HepG2 (cell line): ENCODE data around the gene BPIFB4. TPM values are rescaled to one million over a fixed set of nuclear protein-coding genes. Genes with fewer than 3 reads are reported as not detected.

ENCODE experiments used
- ATAC-seq: fragments of 200-7000 bp; cut with Tn5 transposase; 3 replicates; pipeline ENCODE4 v1.9.1; 2020; ENCODE audit warnings: mild to moderate bottlenecking, moderate library complexity
- BruUV-seq: library from RNA; stranded (reverse); fragments of 400-500 nt; replicated peaks from 2 replicates; lab custom pipeline; 2021; lab: Mats Ljungman, UMichigan
- CTCF ChIA-PET: fragments of 300-600 bp; formaldehyde crosslinking; extraction: SDS; loops from one replicate; lab custom pipeline; 2021; ENCODE audit warnings: low total read pairs, inconsistent platforms, low intra/inter-chr PET ratio; lab: Yijun Ruan, JAX
- POLR2A ChIA-PET: fragments of 350-600 bp; sonication (Branson Sonifier 250); formaldehyde crosslinking; loops from one replicate; lab custom pipeline; 2020; ENCODE audit warnings: antibody characterized with exemption, inconsistent platforms; lab: Yijun Ruan, JAX
- DNase-seq: peaks from one replicate; pipeline ENCODE4 v3.0.0-alpha.2; 2015; ENCODE audit warnings: low spot score
- FAIRE-seq: peaks from 3 replicates; lab custom pipeline; 2011; peaks lifted over from hg19 to GRCh38; lab: Jason Lieb, UNC
- H2AFZ ChIP-seq: one replicate; pipeline ENCODE4 v1.6.1; 2011; ENCODE audit warnings: low read length, inconsistent platforms
- H3K27ac ChIP-seq: fragments of 300-600 bp; 3 replicates; pipeline ENCODE4 v1.8.0; 2011; ENCODE audit warnings: mixed run types, mild to moderate bottlenecking, mixed read lengths, low read length, inconsistent platforms; ENCODE audit not compliant: insufficient read depth; ENCODE audit errors: extremely low read length
- H3K27me3 ChIP-seq, 2 experiments: fragments of 200-600 bp in 1 of 2; 2 replicates in 1 of 2; 3 replicates in 1 of 2; pipeline versions ENCODE4 v1.6.0 to v1.8.0; 2011; ENCODE audit warnings: low read length in 2 of 2, mild to moderate bottlenecking in 2 of 2, moderate library complexity in 2 of 2, inconsistent platforms in 1 of 2; ENCODE audit not compliant: insufficient read depth in 2 of 2, control insufficient read depth in 1 of 2
- H3K36me3 ChIP-seq, 2 experiments: fragments of 200-600 bp in 1 of 2; replicated peaks in 1 of 2; 2 replicates in 1 of 2; 3 replicates in 1 of 2; pipeline versions ENCODE4 v1.5.1 to v1.8.0; 2011; ENCODE audit warnings: low read length in 2 of 2, inconsistent platforms in 1 of 2; ENCODE audit not compliant: insufficient read depth in 2 of 2, control insufficient read depth in 1 of 2
- H3K4me1 ChIP-seq: 2 replicates; pipeline ENCODE4 v1.5.1; 2012; ENCODE audit warnings: low read length, inconsistent platforms; ENCODE audit not compliant: insufficient read depth
- H3K4me2 ChIP-seq: 2 replicates; pipeline ENCODE4 v1.6.0; 2011; ENCODE audit warnings: low read depth, low read length, inconsistent platforms
- H3K4me3 ChIP-seq, 3 experiments: fragments of 200-600 bp in 1 of 3; sonication (generic), shearing (Covaris generic) in 1 of 3; replicated peaks in 1 of 3; 2 replicates each; pipeline ENCODE4 v1.5.1; 2011 to 2016; ENCODE audit warnings: low read length in 3 of 3, inconsistent platforms in 2 of 3, low read depth in 2 of 3, mild to moderate bottlenecking in 2 of 3, control low read depth in 1 of 3, mixed read lengths in 1 of 3; ENCODE audit not compliant: insufficient read depth in 1 of 3
- H3K79me2 ChIP-seq: one replicate; pipeline ENCODE4 v1.6.1; 2011; ENCODE audit warnings: low read length, inconsistent platforms; ENCODE audit not compliant: insufficient read depth
- H3K9ac ChIP-seq: 2 replicates; pipeline ENCODE4 v1.6.0; 2011; ENCODE audit warnings: mild to moderate bottlenecking, low read depth, low read length, inconsistent platforms; ENCODE audit not compliant: insufficient read depth
- H3K9me3 ChIP-seq: 2 replicates; pipeline ENCODE4 v1.5.1; 2012; ENCODE audit warnings: mild to moderate bottlenecking, low read length
- H4K20me1 ChIP-seq: 2 replicates; pipeline ENCODE4 v1.6.0; 2011; ENCODE audit warnings: inconsistent platforms, mild to moderate bottlenecking, low read length, moderate library complexity; ENCODE audit not compliant: insufficient read depth
- ATM ChIP-seq: fragments of 450-650 bp; IDR thresholded peaks from 2 replicates; pipeline ENCODE4 v1.7.1; 2017; ENCODE audit warnings: mild to moderate bottlenecking, borderline replicate concordance
- FOXA1 ChIP-seq, 2 experiments: fragments of 450-650 bp in 1 of 2; sonication (generic) in 1 of 2; formaldehyde crosslinking in 1 of 2; IDR thresholded peaks; 2 replicates each; pipeline versions ENCODE4 v1.4.0 to v1.6.1; 2016 to 2020; ENCODE audit warnings: missing genetic modification reagents in 1 of 2
- FOXK2 ChIP-seq: fragments of 450-650 bp; IDR thresholded peaks from 2 replicates; pipeline ENCODE4 v1.6.1; 2016
- FOXP1 ChIP-seq, 2 experiments: fragments of 450-650 bp in 1 of 2; IDR thresholded peaks; 2 replicates each; pipeline ENCODE4 v1.6.1; 2017 to 2018; ENCODE audit warnings: antibody characterized with exemption in 1 of 2
- IKZF1 ChIP-seq: fragments of 450-650 bp; IDR thresholded peaks from 2 replicates; pipeline ENCODE4 v1.7.1; 2016
- LCORL ChIP-seq, 2 experiments: fragments of 450-650 bp in 1 of 2; sonication (generic) in 1 of 2; formaldehyde crosslinking in 1 of 2; IDR thresholded peaks; 2 replicates each; pipeline versions ENCODE4 v1.5.0 to v1.6.1; 2017 to 2020; ENCODE audit warnings: antibody characterized with exemption in 1 of 2, missing genetic modification reagents in 1 of 2
- NBN ChIP-seq: fragments of 450-650 bp; conservative IDR thresholded peaks from 2 replicates; pipeline ENCODE4 v1.6.1; 2017
- NONO ChIP-seq, 2 experiments: fragments of 450-650 bp in 1 of 2; sonication (generic) in 1 of 2; formaldehyde crosslinking in 1 of 2; IDR thresholded peaks in 1 of 2; conservative IDR thresholded peaks in 1 of 2; 2 replicates each; pipeline versions ENCODE4 v1.6.1 to v1.8.0; 2017 to 2022; ENCODE audit warnings: mild to moderate bottlenecking in 1 of 2, missing genetic modification reagents in 1 of 2, moderate library complexity in 1 of 2
- PHB2 ChIP-seq: fragments of 450-650 bp; IDR thresholded peaks from 2 replicates; pipeline ENCODE4 v1.6.1; 2018; ENCODE audit not compliant: partially characterized antibody
- PLRG1 ChIP-seq: fragments of 450-650 bp; conservative IDR thresholded peaks from 2 replicates; pipeline ENCODE4 v1.6.1; 2016
- TCF7L2 ChIP-seq: IDR thresholded peaks from 2 replicates; pipeline ENCODE4 v1.6.1; 2011; ENCODE audit warnings: mild to moderate bottlenecking, low read depth, low read length, moderate library complexity
- ZNF160 ChIP-seq: sonication (generic); formaldehyde crosslinking; IDR thresholded peaks from 2 replicates; pipeline ENCODE4 v1.8.0; 2022; ENCODE audit warnings: mild to moderate bottlenecking, inconsistent platforms, missing genetic modification reagents
- ZNF282 ChIP-seq: fragments of 450-650 bp; IDR thresholded peaks from 2 replicates; pipeline ENCODE4 v1.6.1; 2018; ENCODE audit not compliant: partially characterized antibody
- ZNF350 ChIP-seq: sonication (generic); formaldehyde crosslinking; IDR thresholded peaks from 2 replicates; pipeline ENCODE4 v1.4.0; 2020; ENCODE audit warnings: mild to moderate bottlenecking, low read depth, missing genetic modification reagents, borderline replicate concordance
- ZNF644 ChIP-seq: IDR thresholded peaks from 2 replicates; pipeline ENCODE4 v1.6.1; 2016; ENCODE audit warnings: low read depth
- WGBS: methylation state at CpG from one replicate; pipeline ENCODE4 v1.1.6; 2017; ENCODE audit warnings: low lambda C conversion rate; 5-methylcytosine and 5-hydroxymethylcytosine counted together
- in situ Hi-C: cut with HindIII; loops from 2 replicates; pipeline ENCODE4 v1.10.0; 2017; ENCODE audit warnings: low pct_unique_long_range_greater_than_20kb; ENCODE audit not compliant: extremely low pct_ligation_motif_present
- intact Hi-C: fragments of 100-400 bp; cut with micrococcal nuclease; formaldehyde crosslinking; loops from one replicate; pipeline ENCODE4 v1.10.0; 2022; ENCODE audit not compliant: unreplicated experiment
- polyA plus RNA-seq, 8 experiments: library from polyadenylated mRNA; depleted of rRNA in 3 of 8; stranded (reverse) in 7 of 8; unstranded in 1 of 8; fragments of >200 nt; fragmentation: Illumina TruSeq in 4 of 8; extraction: Trizol in 4 of 8; gene quantifications; 2 replicates each; pipeline versions ENCODE4 v1.2.1 to v1.2.3, GENCODE V29; 2011 to 2016; ENCODE audit warnings: low read depth in 4 of 8, missing spikeins in 1 of 8, mixed read lengths in 1 of 8; ENCODE audit not compliant: insufficient read depth in 1 of 8
- total RNA-seq, 5 experiments: library from RNA; depleted of rRNA; stranded (reverse); fragments of >200 nt; fragmentation: Illumina TruSeq; extraction: Trizol; gene quantifications; 2 replicates each; pipeline ENCODE4 v1.2.3, GENCODE V29; 2016; ENCODE audit warnings: low read depth in 1 of 5

The BPIFB4 gene
- total and polyA plus RNA-seq, 2 of the 13 experiments (the other 11 are each of a cell fraction or from before 2014, with no cell fraction given), result 0.09 TPM; not detected in 1

DNA sequence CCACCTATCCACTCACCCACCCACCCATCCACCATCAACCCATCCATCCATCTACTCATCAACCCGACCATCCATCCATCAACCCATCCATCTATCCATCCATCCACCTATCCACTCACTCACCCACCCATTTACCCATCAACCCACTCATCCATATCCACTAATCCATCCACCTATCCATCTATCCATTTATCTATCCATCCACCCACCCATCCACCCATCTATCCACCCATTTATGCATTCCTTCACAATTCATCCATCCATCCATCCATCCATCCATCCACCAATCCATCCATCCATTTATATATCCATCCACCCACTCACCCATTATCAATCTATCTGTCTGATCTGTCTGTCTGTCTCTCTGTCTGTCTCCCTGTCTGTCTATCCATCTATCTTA lies 14.1 kb downstream of the BPIFB4 start:
- TF ChIP-seq ZNF644 (CRISPR knock-in tag) (no peak), IKZF1 (0 out of 2 replicates have a peak, but pooled peaks have one; percentile 13), FOXP1 (IDR thresholded peaks at IDR 0.05) (peak; percentile 14; the same call in 1 of the 2 replicates), FOXP1 (CRISPR knock-in tag; IDR thresholded peaks at IDR 0.05) (no peak), FOXA1 (IDR thresholded peaks at IDR 0.05) (peak; percentile 30; the same call in 1 of the 2 replicates), FOXA1 (CRISPR knock-in tag; IDR thresholded peaks at IDR 0.05) (no peak), ZNF282 (peak; percentile 65), NBN (0 out of 2 replicates have a peak, but pooled peaks have one; percentile 9), FOXK2 (0 out of 2 replicates have a peak, but pooled peaks have one; percentile 7), NONO (IDR thresholded peaks at IDR 0.05) (0 out of 2 replicates have a peak, but pooled peaks have one; percentile 16), NONO (CRISPR knock-in tag; conservative IDR thresholded peaks at IDR 0.05) (no peak), PLRG1 (0 out of 2 replicates have a peak, but pooled peaks have one; percentile 58), LCORL (IDR thresholded peaks at IDR 0.05) (peak; percentile 16; the same call in 1 of the 2 replicates), LCORL (CRISPR knock-in tag; IDR thresholded peaks at IDR 0.05) (no peak), TCF7L2 (no peak), ZNF160 (no peak), ZNF350 (no peak), ATM (peak; percentile 20; the same call in 1 of the 2 replicates), PHB2 (peak; percentile 63)
- TF ChIP-seq, all 625 proteins: peak for 11
- ChIA-PET CTCF (interaction anchor here (5.3 kb wide), 1 partner anchor 191 kb away, joined by 97 read pairs; no protein-coding TSS in a partner anchor), POLR2A (no interaction called here)
- DNase-seq, result no peak
- intact Hi-C loops, result no loop called here
- H3K27me3 ChIP-seq, result peaks cover 3 to 9% of the 10 kb centered on the region in 2 experiments; a peak in 2 of 5 replicates
- no peak overlapping the region for H2AFZ ChIP-seq
- in situ Hi-C loops, result no loop called here
- no peak overlapping the region for H3K27ac ChIP-seq
- no TSS peak for BruUV-seq
- no peak for ATAC-seq
- WGBS, result 0% methylated on average over 1 of the region's 1 CpG
- H3K79me2 ChIP-seq, result no peaks in the 10 kb centered on the region
- FAIRE-seq, result no peak
- H3K4me3 ChIP-seq, result no peak overlapping the region
- H3K9ac ChIP-seq, result no peak overlapping the region
- no peaks in the 10 kb centered on the region for H4K20me1 ChIP-seq
- no peak overlapping the region for H3K4me2 ChIP-seq
- H3K4me1 ChIP-seq, result peaks cover 6% of the 10 kb centered on the region; the same call in 1 of the 2 replicates
- no peaks in the 10 kb centered on the region for H3K36me3 ChIP-seq
- no peaks in the 10 kb centered on the region for H3K9me3 ChIP-seq
